Brain microvascular endothelial cell (primary cell): Measurements from ENCODE around the gene SETD7.

Source experiments
- DNase-seq: peaks from one replicate; pipeline ENCODE4 v3.0.0-alpha.2; 2020
- H3K27ac ChIP-seq: fragments of 250-450 bp; sonication (Bioruptor Pico); 2 replicates; pipeline ENCODE4 v1.5.1; 2020; ENCODE audit warnings: mild to moderate bottlenecking, moderate library complexity
- H3K27me3 ChIP-seq: fragments of 250-450 bp; sonication (Bioruptor Pico); replicated peaks from 2 replicates; pipeline ENCODE4 v1.5.1; 2020; ENCODE audit warnings: mild to moderate bottlenecking
- H3K36me3 ChIP-seq: fragments of 250-450 bp; sonication (Bioruptor Pico); replicated peaks from 2 replicates; pipeline ENCODE4 v1.5.1; 2020; ENCODE audit warnings: mild to moderate bottlenecking
- H3K4me3 ChIP-seq: 2 replicates; pipeline ENCODE4 v1.5.1; 2011; ENCODE audit warnings: low read depth, mild to moderate bottlenecking, control low read depth, low read length, moderate library complexity
- in situ Hi-C: cut with HindIII; loops from 2 replicates; pipeline ENCODE4 v1.10.0; 2017; ENCODE audit warnings: low sequenced_read_pairs, low pct_ligation_motif_present
- TF ChIP-seq, protein P1 (sequence below): IDR thresholded peaks from 2 replicates; pipeline ENCODE4 v1.5.1; 2011; ENCODE audit warnings: low read depth, mild to moderate bottlenecking, moderate library complexity, low read length, control low read depth, inconsistent platforms; ENCODE audit errors: missing control alignments

Gene SETD7

DNA sequence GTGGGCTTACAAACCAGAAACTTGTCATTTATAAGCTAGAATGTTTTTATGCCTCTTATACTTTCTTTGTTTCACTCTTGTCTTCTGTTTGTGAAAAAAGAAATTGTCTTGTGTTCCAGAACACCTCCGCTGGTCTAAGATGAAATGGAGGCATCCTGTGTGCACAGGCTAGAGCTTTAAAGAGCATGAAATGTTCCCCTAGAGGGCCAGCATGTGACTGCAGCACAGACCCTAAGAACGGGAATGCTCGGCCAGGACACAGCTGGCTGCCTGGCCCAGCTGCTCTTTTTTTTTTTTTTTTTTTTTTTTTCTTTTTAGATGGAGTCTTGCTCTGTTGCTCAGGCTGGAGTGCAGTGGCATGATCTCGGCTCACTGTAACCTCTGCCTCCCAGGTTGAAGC, 33.6 kb downstream of the SETD7 start:
- no peak overlapping the region for H3K4me3 ChIP-seq
- DNase-seq: no peak
- TF ChIP-seq, protein P1, sequence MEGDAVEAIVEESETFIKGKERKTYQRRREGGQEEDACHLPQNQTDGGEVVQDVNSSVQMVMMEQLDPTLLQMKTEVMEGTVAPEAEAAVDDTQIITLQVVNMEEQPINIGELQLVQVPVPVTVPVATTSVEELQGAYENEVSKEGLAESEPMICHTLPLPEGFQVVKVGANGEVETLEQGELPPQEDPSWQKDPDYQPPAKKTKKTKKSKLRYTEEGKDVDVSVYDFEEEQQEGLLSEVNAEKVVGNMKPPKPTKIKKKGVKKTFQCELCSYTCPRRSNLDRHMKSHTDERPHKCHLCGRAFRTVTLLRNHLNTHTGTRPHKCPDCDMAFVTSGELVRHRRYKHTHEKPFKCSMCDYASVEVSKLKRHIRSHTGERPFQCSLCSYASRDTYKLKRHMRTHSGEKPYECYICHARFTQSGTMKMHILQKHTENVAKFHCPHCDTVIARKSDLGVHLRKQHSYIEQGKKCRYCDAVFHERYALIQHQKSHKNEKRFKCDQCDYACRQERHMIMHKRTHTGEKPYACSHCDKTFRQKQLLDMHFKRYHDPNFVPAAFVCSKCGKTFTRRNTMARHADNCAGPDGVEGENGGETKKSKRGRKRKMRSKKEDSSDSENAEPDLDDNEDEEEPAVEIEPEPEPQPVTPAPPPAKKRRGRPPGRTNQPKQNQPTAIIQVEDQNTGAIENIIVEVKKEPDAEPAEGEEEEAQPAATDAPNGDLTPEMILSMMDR: no peak
- in situ Hi-C loops: no loop called here
- H3K27me3 ChIP-seq: no peaks in the 10 kb centered on the region
- peaks cover 56% of the 10 kb centered on the region for H3K36me3 ChIP-seq
- no peak overlapping the region for H3K27ac ChIP-seq

DNA sequence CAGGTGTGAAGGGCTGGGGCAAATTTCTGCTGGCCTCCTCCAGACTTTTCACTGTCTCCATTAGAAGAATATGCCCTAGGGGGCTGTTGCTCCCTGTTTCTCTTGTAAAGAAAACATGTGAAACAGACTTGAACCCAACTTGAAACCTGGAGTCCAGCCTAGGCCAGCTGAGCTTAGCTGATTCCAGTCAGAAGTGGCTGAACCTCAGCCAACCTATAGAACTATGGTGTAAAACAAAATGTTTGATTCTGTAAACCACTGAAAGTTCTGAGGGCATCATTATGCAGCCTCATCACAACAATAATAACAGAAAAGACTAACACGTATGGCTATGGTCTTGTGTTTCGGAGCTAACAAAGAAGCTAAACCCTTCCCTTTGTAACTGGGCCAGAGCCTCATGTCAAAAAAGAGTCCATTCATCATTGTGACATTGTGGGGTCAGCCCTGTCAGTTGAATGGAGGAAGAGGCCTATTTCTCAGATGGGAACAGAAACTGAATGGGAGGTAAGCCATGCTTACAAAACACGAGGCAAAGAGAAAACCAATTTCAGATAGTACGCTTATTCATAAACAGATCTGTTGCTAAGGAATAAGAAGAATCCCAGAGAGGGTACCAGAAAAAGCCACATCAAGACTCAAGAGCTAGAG, 34.1 kb downstream of the SETD7 start:
- in situ Hi-C loops: no loop called here
- H3K27me3 ChIP-seq: no peaks in the 10 kb centered on the region
- H3K36me3 ChIP-seq: peaks cover 59% of the 10 kb centered on the region
- no peak overlapping the region for H3K27ac ChIP-seq
- H3K4me3 ChIP-seq: no peak overlapping the region
- no peak for DNase-seq
- TF ChIP-seq, protein P1: no peak

DNA sequence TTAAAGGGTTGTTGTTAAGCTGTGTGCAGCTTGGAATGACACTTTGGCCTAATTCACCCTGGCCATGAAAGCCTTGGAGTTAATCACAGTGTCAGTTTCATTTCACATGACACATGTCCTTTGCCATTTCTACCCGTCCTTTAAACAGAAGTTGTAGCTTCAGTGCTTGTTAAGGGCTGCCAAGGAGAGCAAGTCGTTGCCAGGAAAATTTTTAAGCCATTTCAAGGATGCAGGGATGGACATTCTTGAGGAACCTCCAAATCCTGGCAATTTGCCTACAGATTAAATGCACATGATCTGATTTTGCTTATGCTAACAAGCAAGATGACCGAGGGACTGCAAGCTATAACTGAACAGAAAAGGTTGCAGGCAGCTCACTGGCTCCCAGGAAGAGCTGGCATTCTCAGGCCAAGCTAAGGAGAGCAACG, 40.5 kb downstream of the SETD7 start:
- TF ChIP-seq, protein P1: no peak
- Histone ChIP-seq H3K4me3 (no peak overlapping the region), H3K27ac (no peak overlapping the region), H3K27me3 (no peaks in the 10 kb centered on the region), H3K36me3 (peaks cover 53% of the 10 kb centered on the region)
- in situ Hi-C loops: no loop called here
- DNase-seq: no peak

GRCh38 chr4:139514382-139515059, 41.5 kb downstream of the SETD7 start:
- Histone ChIP-seq H3K36me3 (peaks cover 48% of the 10 kb centered on the region), H3K4me3 (no peak overlapping the region), H3K27me3 (no peaks in the 10 kb centered on the region), H3K27ac (no peak overlapping the region)
- in situ Hi-C loops: no loop called here
- TF ChIP-seq, protein P1: no peak
- DNase-seq: no peak

DNA sequence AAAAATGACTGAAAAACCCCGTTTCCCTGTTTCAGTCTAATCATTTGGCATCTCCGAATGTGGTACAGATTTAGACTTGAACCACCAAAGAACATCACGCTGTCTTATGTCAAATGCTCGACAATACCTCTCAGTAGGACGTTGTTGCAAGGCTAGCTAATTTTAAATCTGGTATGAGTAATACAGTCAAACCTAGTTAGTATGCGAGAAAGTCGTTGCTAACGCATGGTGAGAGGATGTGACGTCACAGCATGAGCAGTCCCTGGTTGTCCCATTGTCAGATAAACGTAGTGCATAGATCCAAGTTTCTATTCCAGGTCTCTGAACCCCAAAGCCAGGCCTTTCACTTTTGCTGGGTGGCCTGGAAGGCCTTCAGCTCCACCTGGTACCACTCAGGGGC, 44.7 kb downstream of the SETD7 start:
- in situ Hi-C loops: no loop called here

More for the DNA sequence above, 44.7 kb downstream of the SETD7 start:
- TF ChIP-seq, protein P1: no peak
- Histone ChIP-seq H3K27me3 (no peaks in the 10 kb centered on the region), H3K4me3 (no peak overlapping the region), H3K27ac (no peak overlapping the region), H3K36me3 (peaks cover 37% of the 10 kb centered on the region)
- peak; percentile 62 for DNase-seq
